A549 (cell line): ENCODE data around the gene GTPBP2. TPM values are rescaled to one million over a fixed set of nuclear protein-coding genes. Genes with fewer than 3 reads are reported as not detected.

Experiments used
- ATAC-seq, 2 experiments: fragments of 200-7000 bp in 1 of 2; fragments of >200 bp in 1 of 2; cut with Nextera tagmentation in 1 of 2; cut with Tn5 transposase in 1 of 2; 3 replicates each; pipeline versions ENCODE4 v1.8.0 to v1.9.1; 2018 to 2020; ENCODE audit warnings: mild to moderate bottlenecking in 1 of 2, moderate library complexity in 1 of 2
- CTCF ChIA-PET: fragments of 300-600 bp; sonication (Branson Sonifier 250); formaldehyde crosslinking; extraction: SDS; loops from one replicate; lab custom pipeline; 2021; ENCODE audit warnings: antibody characterized with exemption, inconsistent platforms; lab: Yijun Ruan, JAX
- POLR2A ChIA-PET: fragments of 350-600 bp; formaldehyde crosslinking; extraction: SDS; loops from one replicate; lab custom pipeline; 2021; ENCODE audit warnings: antibody characterized with exemption, inconsistent platforms; lab: Yijun Ruan, JAX
- DNase-seq, 2 experiments: peaks; one replicate each; pipeline versions ENCODE4 v3.0.0 to v3.0.0-alpha.2; 2011 to 2016; ENCODE audit warnings: low read depth in 1 of 2, low spot score in 1 of 2
- FAIRE-seq: peaks from 2 replicates; lab custom pipeline; 2011; peaks lifted over from hg19 to GRCh38; lab: Jason Lieb, UNC
- H3K27ac ChIP-seq, 2 experiments: fragments of >200 bp; sonication (Bioruptor Twin); formaldehyde crosslinking; 3 replicates each; pipeline ENCODE4 v1.5.1; 2016 to 2017
- H3K4me1 ChIP-seq: fragments of >200 bp; sonication (Bioruptor Twin); formaldehyde crosslinking; 3 replicates; pipeline ENCODE4 v1.6.1; 2016
- H3K4me2 ChIP-seq: fragments of >200 bp; sonication (Bioruptor Twin); formaldehyde crosslinking; 3 replicates; pipeline ENCODE4 v1.6.1; 2016
- H3K4me3 ChIP-seq: fragments of >200 bp; sonication (Bioruptor Twin); formaldehyde crosslinking; 3 replicates; pipeline ENCODE4 v1.5.1; 2016
- H3K9me3 ChIP-seq: fragments of >200 bp; sonication (Bioruptor Twin); formaldehyde crosslinking; 3 replicates; pipeline ENCODE4 v1.6.1; 2016
- BHLHE40 ChIP-seq: IDR thresholded peaks from 2 replicates; pipeline ENCODE4 v1.6.1; 2012; ENCODE audit warnings: low read depth, low read length, inconsistent platforms
- CBX2 ChIP-seq: fragments of 200-600 bp; sonication (generic); IDR thresholded peaks from 2 replicates; pipeline ENCODE4 v1.6.1; 2016; ENCODE audit warnings: low read depth, mild to moderate bottlenecking, borderline replicate concordance
- CHD2 ChIP-seq: fragments of 150-350 bp; IDR thresholded peaks from 2 replicates; pipeline ENCODE4 v1.6.1; 2014; ENCODE audit warnings: low read length; ENCODE audit not compliant: partially characterized antibody
- CHD4 ChIP-seq: fragments of 200-600 bp; sonication (generic); IDR thresholded peaks from 2 replicates; pipeline ENCODE4 v1.6.1; 2016; ENCODE audit warnings: antibody characterized with exemption, mild to moderate bottlenecking, borderline replicate concordance
- E2F6 ChIP-seq: IDR thresholded peaks from 2 replicates; pipeline ENCODE4 v1.6.1; 2012; ENCODE audit warnings: low read depth, borderline replicate concordance
- EP300 ChIP-seq, 2 experiments: fragments of >200 bp; sonication (Bioruptor Twin); formaldehyde crosslinking; IDR thresholded peaks; 2 replicates in 1 of 2; 3 replicates in 1 of 2; pipeline ENCODE4 v1.6.1; 2016 to 2017
- ESRRA ChIP-seq: fragments of 150-350 bp; IDR thresholded peaks from 2 replicates; pipeline ENCODE4 v1.6.1; 2014; ENCODE audit warnings: mild to moderate bottlenecking, low read length, borderline replicate concordance
- FOSL2 ChIP-seq, 2 experiments: fragments of 450-650 bp in 1 of 2; fragments of >200 bp in 1 of 2; sonication (Bioruptor Twin) in 1 of 2; formaldehyde crosslinking; IDR thresholded peaks; 2 replicates each; pipeline versions ENCODE4 v1.5.0 to v1.6.1; 2016 to 2020; ENCODE audit warnings: mild to moderate bottlenecking in 1 of 2, moderate library complexity in 1 of 2
- GATA3 ChIP-seq: IDR thresholded peaks from 2 replicates; pipeline ENCODE4 v1.6.1; 2012; ENCODE audit warnings: borderline replicate concordance
- HDAC2 ChIP-seq: fragments of 200-600 bp; sonication (generic); IDR thresholded peaks from 2 replicates; pipeline ENCODE4 v1.6.1; 2016
- HEYL ChIP-seq: fragments of 250-450 bp; sonication (Bioruptor Pico); IDR thresholded peaks from 2 replicates; pipeline ENCODE4 v1.8.0; 2021; ENCODE audit warnings: mild to moderate bottlenecking, moderate library complexity
- JUN ChIP-seq, 2 experiments: fragments of >200 bp; sonication (Bioruptor Twin); formaldehyde crosslinking; IDR thresholded peaks; 2 replicates in 1 of 2; 3 replicates in 1 of 2; pipeline ENCODE4 v1.6.1; 2016 to 2017
- MAFK ChIP-seq: fragments of 450-650 bp; IDR thresholded peaks from 2 replicates; pipeline ENCODE4 v1.6.1; 2014; ENCODE audit not compliant: partially characterized antibody
- MAX ChIP-seq: IDR thresholded peaks from 2 replicates; pipeline ENCODE4 v1.6.1; 2012
- MAZ ChIP-seq: fragments of 150-350 bp; IDR thresholded peaks from 2 replicates; pipeline ENCODE4 v1.6.1; 2014; ENCODE audit warnings: antibody characterized with exemption, low read depth, low read length, borderline replicate concordance
- NPAS2 ChIP-seq: fragments of 250-450 bp; sonication (Bioruptor Pico); IDR thresholded peaks from 2 replicates; pipeline ENCODE4 v1.8.0; 2022; ENCODE audit warnings: mild to moderate bottlenecking, moderate library complexity, borderline replicate concordance
- NR3C1 ChIP-seq: fragments of >200 bp; sonication (Bioruptor Twin); formaldehyde crosslinking; IDR thresholded peaks from 3 replicates; pipeline ENCODE4 v1.6.1; 2017
- POLR2A ChIP-seq: IDR thresholded peaks from 2 replicates; pipeline ENCODE4 v1.6.1; 2012; ENCODE audit warnings: mild to moderate bottlenecking, low read length
- RAD21 ChIP-seq, 2 experiments: fragments of >200 bp in 1 of 2; sonication (Bioruptor Twin) in 1 of 2; formaldehyde crosslinking in 1 of 2; IDR thresholded peaks in 1 of 2; conservative IDR thresholded peaks in 1 of 2; 2 replicates in 1 of 2; 3 replicates in 1 of 2; pipeline ENCODE4 v1.6.1; 2012 to 2018; ENCODE audit warnings: inconsistent platforms in 1 of 2
- RARB ChIP-seq: fragments of 250-450 bp; sonication (Bioruptor Pico); IDR thresholded peaks from 2 replicates; pipeline ENCODE4 v1.8.0; 2021; ENCODE audit warnings: mild to moderate bottlenecking, moderate library complexity
- REST ChIP-seq: fragments of 200-600 bp; sonication (generic); IDR thresholded peaks from 2 replicates; pipeline ENCODE4 v1.6.1; 2016; ENCODE audit warnings: antibody characterized with exemption, mild to moderate bottlenecking, moderate library complexity
- RFX5 ChIP-seq: fragments of 450-650 bp; IDR thresholded peaks from 2 replicates; pipeline ENCODE4 v1.7.1; 2014; ENCODE audit warnings: antibody characterized with exemption, mild to moderate bottlenecking, moderate library complexity
- RNF2 ChIP-seq: fragments of 200-600 bp; sonication (generic); IDR thresholded peaks from 2 replicates; pipeline ENCODE4 v1.6.1; 2016; ENCODE audit warnings: low read depth, mild to moderate bottlenecking, antibody characterized with exemption, moderate library complexity, borderline replicate concordance
- SREBF2 ChIP-seq: fragments of 450-650 bp; IDR thresholded peaks from 2 replicates; pipeline ENCODE4 v1.6.1; 2014; ENCODE audit warnings: mild to moderate bottlenecking, moderate library complexity
- TFCP2L1 ChIP-seq: fragments of 250-450 bp; sonication (Bioruptor Pico); IDR thresholded peaks from 2 replicates; pipeline ENCODE4 v1.5.0; 2021; ENCODE audit warnings: mild to moderate bottlenecking
- USF2 ChIP-seq: fragments of 450-650 bp; IDR thresholded peaks from 2 replicates; pipeline ENCODE4 v1.6.1; 2014; ENCODE audit warnings: antibody characterized with exemption
- ZC3H11A ChIP-seq: fragments of 450-650 bp; IDR thresholded peaks from 2 replicates; pipeline ENCODE4 v1.6.1; 2014; ENCODE audit warnings: antibody characterized with exemption, mild to moderate bottlenecking
- ZNF302 ChIP-seq: fragments of 250-450 bp; sonication (Bioruptor Pico); IDR thresholded peaks from 2 replicates; pipeline ENCODE4 v1.9.0; 2021; ENCODE audit warnings: inconsistent platforms, mild to moderate bottlenecking, moderate library complexity
- WGBS: methylation state at CpG from one replicate; pipeline ENCODE4 v1.1.6; 2017; ENCODE audit errors: missing lambda C conversion rate; 5-methylcytosine and 5-hydroxymethylcytosine counted together
- polyA plus RNA-seq, 4 experiments: library from polyadenylated mRNA; depleted of rRNA in 3 of 4; stranded (reverse); fragments of >200 nt; fragmentation: RNase III in 1 of 4; extraction: RNeasy Plus Mini Kit Qiagen cat#74134 plus additional on column Dnase treatment in 1 of 4; gene quantifications; 2 replicates in 3 of 4; 3 replicates in 1 of 4; pipeline ENCODE4 v1.2.3, GENCODE V29; 2011 to 2017

Gene GTPBP2
- polyA plus RNA-seq, 2 of the 4 experiments (the other 2 are of a cell fraction): 28.9 to 59.6 TPM

GRCh38 chr6:43671801-43672690 is 43.0 kb upstream of the GTPBP2 start:
- POLR2A ChIA-PET: no interaction called here
- DNase-seq: no peak
- no peak for FAIRE-seq
- Histone ChIP-seq H3K4me3 (no peak overlapping the region), H3K27ac (no peak overlapping the region), H3K4me1 (peaks cover 14% of the 10 kb centered on the region; the same call in 2 of the 3 replicates), H3K9me3 (no peaks in the 10 kb centered on the region)
- 84% methylated on average over 10 of the region's 16 CpGs for WGBS
- no peak for TF ChIP-seq CHD4
- TF ChIP-seq EP300 (IDR thresholded peaks at IDR 0.05): no peak
- TF ChIP-seq HDAC2: no peak
- TF ChIP-seq NR3C1: no peak
- TF ChIP-seq CBX2: no peak
- TF ChIP-seq MAX: no peak
- no peak for TF ChIP-seq USF2
- TF ChIP-seq JUN (IDR thresholded peaks at IDR 0.05): no peak
- TF ChIP-seq RFX5: no peak
- TF ChIP-seq E2F6: no peak
- no peak for TF ChIP-seq MAFK
- TF ChIP-seq ZNF302 (CRISPR knock-in tag): no peak
- no peak for TF ChIP-seq CHD2
- TF ChIP-seq ZC3H11A: no peak
- TF ChIP-seq RARB (CRISPR knock-in tag): no peak
- no peak for TF ChIP-seq BHLHE40
- TF ChIP-seq RNF2: no peak
- TF ChIP-seq ESRRA: no peak
- TF ChIP-seq, all 56 proteins: peak for 0
- no peak for ATAC-seq
- no peak overlapping the region for H3K4me2 ChIP-seq
- CTCF ChIA-PET: interaction anchor here (1.2 to 11.5 kb wide), 4 partner anchors 53 to 408 kb away, joined by 3 to 72 read pairs (median 30); partner anchors contain the start of gene VEGFA

- Histone ChIP-seq H3K27ac (no peak overlapping the region), H3K4me3 (no peak overlapping the region), H3K4me1 (peaks cover 14% of the 10 kb centered on the region; the same call in 2 of the 3 replicates), H3K9me3 (no peaks in the 10 kb centered on the region), H3K4me2 (no peak overlapping the region)
- CTCF ChIA-PET: interaction anchor here (1.2 to 11.5 kb wide), 6 partner anchors 53 to 409 kb away, joined by 3 to 72 read pairs (median 16); partner anchors contain the start of gene VEGFA
- WGBS: 93% methylated on average over 5 of the region's 8 CpGs
- DNase-seq: no peak
- no peak for ATAC-seq
- no peak for TF ChIP-seq RAD21 (conservative IDR thresholded peaks at IDR 0.05 in 1 of 2, IDR thresholded peaks at IDR 0.05 in 1 of 2)
- POLR2A ChIA-PET: no interaction called here
- FAIRE-seq: no peak
Observed at GRCh38 chr6:43671011-43671800, 42.1 kb upstream of the GTPBP2 start.

- ChIA-PET CTCF (interaction anchor here (1.2 to 11.5 kb wide), 6 partner anchors 54 to 409 kb away, joined by 3 to 72 read pairs (median 16); partner anchors contain the start of gene VEGFA), POLR2A (no interaction called here)
- no peak for DNase-seq
- no peak overlapping the region for H3K4me2 ChIP-seq
- no peak overlapping the region for H3K27ac ChIP-seq
- H3K9me3 ChIP-seq: no peaks in the 10 kb centered on the region
- no peak overlapping the region for H3K4me3 ChIP-seq
- 99% methylated on average over 6 of the region's 6 CpGs for WGBS
- no peak for FAIRE-seq
- ATAC-seq: no peak
- peaks cover 14% of the 10 kb centered on the region; the same call in 2 of the 3 replicates for H3K4me1 ChIP-seq
- TF ChIP-seq FOSL2 (IDR thresholded peaks at IDR 0.05): no peak
- TF ChIP-seq FOSL2 (CRISPR knock-in tag; IDR thresholded peaks at IDR 0.05): no peak
- TF ChIP-seq BHLHE40: no peak
- TF ChIP-seq NR3C1: no peak
- TF ChIP-seq POLR2A: no peak
- TF ChIP-seq TFCP2L1 (CRISPR knock-in tag): no peak
- no peak for TF ChIP-seq SREBF2
- no peak for TF ChIP-seq GATA3
- no peak for TF ChIP-seq REST
- TF ChIP-seq NPAS2 (CRISPR knock-in tag): no peak
- no peak for TF ChIP-seq MAZ
- no peak for TF ChIP-seq HEYL (CRISPR knock-in tag)
Observed at GRCh38 chr6:43670623-43670986, 41.5 kb upstream of the GTPBP2 start.
